OCI-LY7 (cell line): ENCODE results near the gene PRPF38B. TPM values are rescaled to one million over a fixed set of nuclear protein-coding genes. Genes with fewer than 3 reads are reported as not detected.
A peak's percentile ranks its signal among the peaks of the same experiment; 100 is the strongest.

Experiments used
- BruUV-seq: library from RNA; stranded (reverse); fragments of 400-500 nt; replicated peaks from 2 replicates; lab custom pipeline; 2021; lab: Mats Ljungman, UMichigan
- CTCF ChIA-PET: fragments of 300-600 bp; sonication (Branson Sonifier 250); formaldehyde crosslinking; loops from one replicate; lab custom pipeline; 2022; ENCODE audit warnings: antibody characterized with exemption; ENCODE audit not compliant: unreplicated experiment; lab: Charles Lee
- POLR2A ChIA-PET: fragments of 300-600 bp; sonication (Branson Sonifier 250); formaldehyde crosslinking; loops from one replicate; lab custom pipeline; 2022; ENCODE audit warnings: antibody characterized with exemption; lab: Charles Lee
- DNase-seq: peaks from one replicate; pipeline ENCODE4 v3.0.0-alpha.2; 2015; ENCODE audit warnings: low spot score
- H2AFZ ChIP-seq: fragments of 200-600 bp; sonication (generic), shearing (Covaris generic); 2 replicates; pipeline ENCODE4 v1.6.1; 2014; ENCODE audit warnings: mild to moderate bottlenecking, antibody characterized with exemption, low read length, moderate library complexity
- H3K27ac ChIP-seq: fragments of 200-600 bp; sonication (generic); 2 replicates; pipeline ENCODE4 v1.5.1; 2014; ENCODE audit warnings: mixed run types, low read depth, mild to moderate bottlenecking, moderate library complexity, low read length, inconsistent platforms; ENCODE audit not compliant: poor library complexity, severe bottlenecking
- H3K36me3 ChIP-seq: fragments of 200-600 bp; sonication (generic); 2 replicates; pipeline ENCODE4 v1.6.1; 2014; ENCODE audit warnings: mild to moderate bottlenecking, antibody characterized with exemption, low read length, moderate library complexity, mixed read lengths; ENCODE audit not compliant: insufficient read depth
- H3K4me1 ChIP-seq: fragments of 200-600 bp; sonication (generic); 2 replicates; pipeline ENCODE4 v1.5.1; 2014; ENCODE audit warnings: mild to moderate bottlenecking, low read length; ENCODE audit not compliant: insufficient read depth, poor library complexity, severe bottlenecking
- H3K4me2 ChIP-seq: fragments of 200-600 bp; sonication (generic); 2 replicates; pipeline ENCODE4 v1.6.1; 2014; ENCODE audit warnings: mild to moderate bottlenecking, low read length
- H3K4me3 ChIP-seq: fragments of 200-600 bp; sonication (generic); 2 replicates; pipeline ENCODE4 v1.5.1; 2014; ENCODE audit warnings: mild to moderate bottlenecking, low read depth, low read length; ENCODE audit not compliant: poor library complexity, severe bottlenecking
- H3K79me2 ChIP-seq: fragments of 200-600 bp; sonication (generic); 2 replicates; pipeline ENCODE4 v1.6.1; 2016; ENCODE audit warnings: low read depth, mild to moderate bottlenecking, low read length, moderate library complexity, mixed read lengths; ENCODE audit not compliant: insufficient read depth
- H3K9me2 ChIP-seq: fragments of 200-600 bp; sonication (generic); 2 replicates; pipeline ENCODE4 v1.6.1; 2016; ENCODE audit warnings: mild to moderate bottlenecking, low read length, mixed read lengths; ENCODE audit not compliant: insufficient read depth
- H3K9me3 ChIP-seq: fragments of 200-600 bp; sonication (generic); 2 replicates; pipeline ENCODE4 v1.6.1; 2014; ENCODE audit warnings: mild to moderate bottlenecking, mixed run types, low read length, mixed read lengths
- H4K20me1 ChIP-seq: fragments of 200-600 bp; sonication (generic); 2 replicates; pipeline ENCODE4 v1.6.1; 2014; ENCODE audit warnings: mild to moderate bottlenecking, antibody characterized with exemption, low read length, moderate library complexity, mixed read lengths; ENCODE audit not compliant: insufficient read depth
- CTCF ChIP-seq: fragments of 200-600 bp; sonication (generic); conservative IDR thresholded peaks from 2 replicates; pipeline ENCODE4 v1.5.1; 2014; ENCODE audit warnings: mild to moderate bottlenecking, antibody characterized with exemption, low read length, moderate library complexity, mixed read lengths
- EZH2phosphoT487 ChIP-seq: fragments of 200-600 bp; sonication (generic); IDR thresholded peaks from 2 replicates; pipeline ENCODE4 v1.6.1; 2018; ENCODE audit warnings: low read depth, borderline replicate concordance, mild to moderate bottlenecking, mixed run types, antibody characterized with exemption, low read length, moderate library complexity, mixed read lengths
- intact Hi-C: fragments of 100-400 bp; cut with micrococcal nuclease; formaldehyde crosslinking; loops from one replicate; pipeline ENCODE4 v1.10.0; 2022; ENCODE audit not compliant: unreplicated experiment
- total RNA-seq, 2 experiments: library from RNA; depleted of rRNA in 1 of 2; stranded (reverse); fragments of >200 nt in 1 of 2; shearing (Covaris generic) in 1 of 2; gene quantifications; 2 replicates each; pipeline ENCODE4 v1.2.3, GENCODE V29; 2014 to 2022

The PRPF38B gene
- total RNA-seq, 2 experiments from 2014 or later: 47.4 to 73.8 TPM

- Histone ChIP-seq H3K9me2 (no peaks in the 10 kb centered on the region), H3K4me3 (no peak overlapping the region), H3K4me1 (no peaks in the 10 kb centered on the region), H3K27ac (no peak overlapping the region), H3K4me2 (no peak overlapping the region), H3K9me3 (no peaks in the 10 kb centered on the region), H3K36me3 (no peaks in the 10 kb centered on the region), H2AFZ (no peak overlapping the region), H3K79me2 (no peaks in the 10 kb centered on the region), H4K20me1 (no peaks in the 10 kb centered on the region)
- no TSS peak for BruUV-seq
- CTCF ChIA-PET: no interaction called here
- intact Hi-C loops: no loop called here
- POLR2A ChIA-PET: interaction anchor here (0.6 to 1.0 kb wide), 4 partner anchors 11 to 258 kb away, joined by 3 to 4 read pairs (median 3); no protein-coding TSS in a partner anchor
- TF ChIP-seq CTCF (peak; percentile 73), EZH2phosphoT487 (no peak)
- peak; percentile 38 for DNase-seq
Observed at GRCh38 chr1:108708691-108709660, 16.9 kb downstream of the PRPF38B start.

- H3K9me3 ChIP-seq: no peaks in the 10 kb centered on the region
- H3K27ac ChIP-seq: no peak within 1 kb of the TSS
- H2AFZ ChIP-seq: no peak within 1 kb of the TSS
- H3K36me3 ChIP-seq: no peaks in the 10 kb centered on the region
- H3K9me2 ChIP-seq: no peaks in the 10 kb centered on the region
- intact Hi-C loops: no loop called here
- POLR2A ChIA-PET: interaction anchor here (0.7 kb wide), 1 partner anchor 1370 kb away, joined by 3 read pairs; no protein-coding TSS in a partner anchor
- no TSS peak for BruUV-seq
- H3K4me2 ChIP-seq: no peak within 1 kb of the TSS
- no peaks in the 10 kb centered on the region for H3K4me1 ChIP-seq
- H4K20me1 ChIP-seq: no peaks in the 10 kb centered on the region
- no peaks in the 10 kb centered on the region for H3K79me2 ChIP-seq
- DNase-seq: no peak
- TF ChIP-seq CTCF (no peak), EZH2phosphoT487 (no peak)
- H3K4me3 ChIP-seq: no peak within 1 kb of the TSS
- CTCF ChIA-PET: no interaction called here
Observed at GRCh38 chr1:108712606-108713150, 20.6 kb downstream of the PRPF38B start, which contains the start of gene FNDC7. TSS of gene FNDC7 (plus strand) at chr1:108712908. CDS start at chr1:108712934, 26 bp downstream.
